Panc1 (cell line): ENCODE results near the gene TFF1. TPM values are rescaled to one million over a fixed set of nuclear protein-coding genes. Genes with fewer than 3 reads are reported as not detected.

Experiments used
- ATAC-seq: fragments of 200-7000 bp; cut with Tn5 transposase; 2 replicates; pipeline ENCODE4 v1.9.1; 2020; ENCODE audit warnings: mild to moderate bottlenecking, moderate library complexity
- BruUV-seq: library from RNA; stranded (reverse); fragments of 400-500 nt; replicated peaks from 2 replicates; lab custom pipeline; 2021; lab: Mats Ljungman, UMichigan
- CTCF ChIA-PET: fragments of 300-600 bp; sonication (Branson Sonifier 250); formaldehyde crosslinking; loops from one replicate; lab custom pipeline; 2022; ENCODE audit warnings: antibody characterized with exemption; lab: Charles Lee
- POLR2A ChIA-PET: fragments of 300-600 bp; sonication (Branson Sonifier 250); formaldehyde crosslinking; loops from one replicate; lab custom pipeline; 2022; ENCODE audit warnings: antibody characterized with exemption; lab: Charles Lee
- DNase-seq: peaks from one replicate; pipeline ENCODE4 v3.0.0-alpha.2; 2010; ENCODE audit warnings: low read depth, low spot score
- H3K27ac ChIP-seq: 2 replicates; pipeline ENCODE4 v1.5.1; 2011; ENCODE audit warnings: mild to moderate bottlenecking, low read length, inconsistent platforms
- H3K27me3 ChIP-seq: fragments of 200-500 bp; sonication (Bioruptor generic); 2 replicates; pipeline ENCODE4 v1.6.0; 2014; ENCODE audit warnings: low read length, inconsistent platforms; ENCODE audit not compliant: control insufficient read depth, insufficient read depth
- H3K36me3 ChIP-seq: fragments of 200-500 bp; sonication (Bioruptor generic); 2 replicates; pipeline ENCODE4 v1.5.1; 2014; ENCODE audit warnings: inconsistent platforms, mild to moderate bottlenecking, low read length, moderate library complexity; ENCODE audit not compliant: control insufficient read depth, insufficient read depth
- H3K4me1 ChIP-seq: 2 replicates; pipeline ENCODE4 v1.5.1; 2011; ENCODE audit warnings: inconsistent platforms, mild to moderate bottlenecking, low read length, moderate library complexity; ENCODE audit not compliant: control insufficient read depth, insufficient read depth
- H3K4me3 ChIP-seq, 2 experiments: 2 replicates each; pipeline ENCODE4 v1.5.1; 2011 to 2012; ENCODE audit warnings: low read depth in 2 of 2, low read length in 2 of 2, mild to moderate bottlenecking in 2 of 2, inconsistent platforms in 1 of 2, moderate library complexity in 1 of 2
- H3K9me3 ChIP-seq: fragments of 200-500 bp; sonication (Bioruptor generic); 2 replicates; pipeline ENCODE4 v1.5.1; 2014; ENCODE audit warnings: low read depth, mild to moderate bottlenecking, inconsistent platforms, low read length, moderate library complexity; ENCODE audit not compliant: control insufficient read depth, insufficient read depth
- CTCF ChIP-seq: fragments of 450-650 bp; IDR thresholded peaks from 2 replicates; pipeline ENCODE4 v1.5.1; 2017; ENCODE audit warnings: mild to moderate bottlenecking
- POLR2AphosphoS5 ChIP-seq: IDR thresholded peaks from 2 replicates; pipeline ENCODE4 v1.6.1; 2012; ENCODE audit warnings: mild to moderate bottlenecking, low read depth, low read length, moderate library complexity
- REST ChIP-seq, 2 experiments: IDR thresholded peaks; 2 replicates each; pipeline ENCODE4 v1.6.1; 2011 to 2012; ENCODE audit warnings: low read depth in 2 of 2, control low read depth in 1 of 2, low read length in 1 of 2, mild to moderate bottlenecking in 1 of 2, moderate library complexity in 1 of 2; ENCODE audit not compliant: insufficient read depth in 1 of 2
- SIN3A ChIP-seq: IDR thresholded peaks from 2 replicates; pipeline ENCODE4 v1.6.1; 2012; ENCODE audit warnings: low read depth, mild to moderate bottlenecking, low read length, moderate library complexity, borderline replicate concordance; ENCODE audit not compliant: insufficient read depth
- TCF7L2 ChIP-seq: IDR thresholded peaks from 2 replicates; pipeline ENCODE4 v1.6.1; 2011; ENCODE audit warnings: mild to moderate bottlenecking, low read depth, low read length, inconsistent platforms
- in situ Hi-C: cut with HindIII; loops from 2 replicates; pipeline ENCODE4 v1.10.0; 2016; ENCODE audit warnings: low sequenced_read_pairs, low pct_unique_long_range_greater_than_20kb
- intact Hi-C: fragments of 100-400 bp; cut with micrococcal nuclease; formaldehyde crosslinking; loops from one replicate; pipeline ENCODE4 v1.10.0; 2022; ENCODE audit not compliant: unreplicated experiment
- total RNA-seq: library from RNA; stranded (reverse); gene quantifications from one replicate; pipeline ENCODE4 v1.2.1, GENCODE V29; 2021; ENCODE audit not compliant: unreplicated experiment

Gene TFF1
- total RNA-seq, 1 experiment from 2014 or later, result 0.36 TPM

GRCh38 chr21:42375506-42375905 is 9.2 kb upstream of the TFF1 start:
- Histone ChIP-seq H3K27ac (no peak overlapping the region), H3K4me1 (no peaks in the 10 kb centered on the region), H3K36me3 (no peaks in the 10 kb centered on the region), H3K9me3 (no peaks in the 10 kb centered on the region), H3K4me3 (no peak overlapping the region), H3K27me3 (no peaks in the 10 kb centered on the region)
- intact Hi-C loops, result no loop called here
- DNase-seq (no peak), ATAC-seq (no peak)
- ChIA-PET POLR2A (no interaction called here), CTCF (no interaction called here)
- no TSS peak for BruUV-seq
- TF ChIP-seq TCF7L2, result no peak
- no peak for TF ChIP-seq CTCF
- in situ Hi-C loops, result no loop called here

- DNase-seq, result no peak
- H3K27ac ChIP-seq, result no peak overlapping the region
- TF ChIP-seq CTCF (no peak), POLR2AphosphoS5 (no peak), REST (IDR thresholded peaks at IDR 0.05; ENCODE audit: insufficient read depth in 1 of 2, low read depth in 2 of 2, low read length in 1 of 2) (no peak), TCF7L2 (no peak), SIN3A (no peak)
- in situ Hi-C loops, result no loop called here
- H3K27me3 ChIP-seq, result no peaks in the 10 kb centered on the region
- CTCF ChIA-PET, result no interaction called here
- intact Hi-C loops, result no loop called here
- no peaks in the 10 kb centered on the region for H3K9me3 ChIP-seq
- H3K4me1 ChIP-seq, result no peaks in the 10 kb centered on the region
- ATAC-seq, result no peak
- H3K4me3 ChIP-seq, result no peak overlapping the region
- POLR2A ChIA-PET, result no interaction called here
- H3K36me3 ChIP-seq, result no peaks in the 10 kb centered on the region
- BruUV-seq, result no TSS peak
These were observed 8.6 kb upstream of the TFF1 start for GRCh38 chr21:42374864-42375499.
